WTC11 (cell line): ENCODE data around the gene NAT16. TPM values are rescaled to one million over a fixed set of nuclear protein-coding genes. Genes with fewer than 3 reads are reported as not detected.

Experiments used
- ATAC-seq: fragments of 200-7000 bp; cut with Tn5 transposase; 2 replicates; pipeline ENCODE4 v1.10.0; 2021; ENCODE audit warnings: mild to moderate bottlenecking, moderate library complexity
- CTCF ChIA-PET: fragments of 300-600 bp; sonication (Branson Sonifier 250); formaldehyde crosslinking; loops from one replicate; lab custom pipeline; 2021; ENCODE audit warnings: antibody characterized with exemption; lab: Charles Lee
- POLR2A ChIA-PET: fragments of 350-600 bp; sonication (Branson Sonifier 250); formaldehyde crosslinking; loops from one replicate; lab custom pipeline; 2021; ENCODE audit warnings: antibody characterized with exemption; lab: Charles Lee
- DNase-seq: peaks from one replicate; pipeline ENCODE4 v3.0.0; 2021; ENCODE audit warnings: low spot score
- H3K27ac Mint-ChIP-seq: 2 replicates; pipeline ENCODE4 v1.8.0; 2021; ENCODE audit warnings: mixed read lengths
- H3K27me3 Mint-ChIP-seq: 2 replicates; pipeline ENCODE4 v1.8.0; 2021; ENCODE audit warnings: low read depth, mild to moderate bottlenecking, moderate library complexity, mixed read lengths
- H3K36me3 Mint-ChIP-seq: 2 replicates; pipeline ENCODE4 v1.8.0; 2021; ENCODE audit warnings: mixed read lengths
- H3K4me1 Mint-ChIP-seq: 2 replicates; pipeline ENCODE4 v1.8.0; 2022; ENCODE audit warnings: mixed read lengths
- H3K4me3 Mint-ChIP-seq: 2 replicates; pipeline ENCODE4 v1.8.0; 2021; ENCODE audit warnings: mild to moderate bottlenecking, moderate library complexity, mixed read lengths
- H3K9me3 Mint-ChIP-seq: 2 replicates; pipeline ENCODE4 v1.8.0; 2021; ENCODE audit warnings: mixed read lengths
- CBFB ChIP-seq: sonication (generic); formaldehyde crosslinking; IDR thresholded peaks from 2 replicates; pipeline ENCODE4 v1.8.1; 2022; ENCODE audit warnings: mild to moderate bottlenecking, low read depth, missing genetic modification reagents
- ESRRA ChIP-seq: sonication (generic); formaldehyde crosslinking; IDR thresholded peaks from 2 replicates; pipeline ENCODE4 v1.8.1; 2022; ENCODE audit warnings: mild to moderate bottlenecking, missing genetic modification reagents, borderline replicate concordance
- FOXP1 ChIP-seq: sonication (generic); formaldehyde crosslinking; IDR thresholded peaks from 2 replicates; pipeline ENCODE4 v1.8.0; 2022; ENCODE audit warnings: missing genetic modification reagents, mild to moderate bottlenecking, moderate library complexity, borderline replicate concordance
- GABPB1 ChIP-seq: sonication (generic); formaldehyde crosslinking; IDR thresholded peaks from 2 replicates; pipeline ENCODE4 v1.8.1; 2023; ENCODE audit warnings: mild to moderate bottlenecking, missing genetic modification reagents
- IRF2 ChIP-seq: sonication (generic); formaldehyde crosslinking; IDR thresholded peaks from 2 replicates; pipeline ENCODE4 v1.8.0; 2022; ENCODE audit warnings: low read depth, missing genetic modification reagents, borderline replicate concordance
- JAZF1 ChIP-seq: fragments of 250-450 bp; sonication (Bioruptor Pico); IDR thresholded peaks from 2 replicates; pipeline ENCODE4 v1.9.0; 2021; ENCODE audit warnings: moderate library complexity, mild to moderate bottlenecking, inconsistent platforms
- NR3C1 ChIP-seq: sonication (generic); formaldehyde crosslinking; conservative IDR thresholded peaks from 2 replicates; pipeline ENCODE4 v1.8.1; 2023; ENCODE audit warnings: low read depth, mild to moderate bottlenecking, missing genetic modification reagents
- RELA ChIP-seq: sonication (generic); formaldehyde crosslinking; IDR thresholded peaks from 2 replicates; pipeline ENCODE4 v1.8.1; 2022; ENCODE audit warnings: missing genetic modification reagents, mild to moderate bottlenecking, borderline replicate concordance
- SP1 ChIP-seq: sonication (generic); formaldehyde crosslinking; conservative IDR thresholded peaks from 2 replicates; pipeline ENCODE4 v1.8.1; 2022; ENCODE audit warnings: missing genetic modification reagents
- TP53 ChIP-seq: sonication (generic); formaldehyde crosslinking; IDR thresholded peaks from 2 replicates; pipeline ENCODE4 v1.8.1; 2023; ENCODE audit warnings: mild to moderate bottlenecking, missing genetic modification reagents
- ZBTB21 ChIP-seq: sonication (generic); formaldehyde crosslinking; IDR thresholded peaks from 2 replicates; pipeline ENCODE4 v1.8.1; 2023; ENCODE audit warnings: mild to moderate bottlenecking, missing genetic modification reagents, borderline replicate concordance
- ZNF138 ChIP-seq: sonication (generic); formaldehyde crosslinking; conservative IDR thresholded peaks from 2 replicates; pipeline ENCODE4 v1.8.1; 2022; ENCODE audit warnings: mild to moderate bottlenecking, moderate library complexity, missing genetic modification reagents
- ZNF416 ChIP-seq: fragments of 250-450 bp; sonication (Bioruptor Pico); IDR thresholded peaks from 2 replicates; pipeline ENCODE4 v1.9.0; 2021; ENCODE audit warnings: mild to moderate bottlenecking, inconsistent platforms
- ZNF671 ChIP-seq: fragments of 250-450 bp; sonication (Bioruptor Pico); IDR thresholded peaks from 2 replicates; pipeline ENCODE4 v1.8.0; 2021; ENCODE audit warnings: mild to moderate bottlenecking
- total RNA-seq: library from RNA; stranded (reverse); gene quantifications from 3 replicates; pipeline ENCODE4 v1.2.3, GENCODE V29; 2021
- TF ChIP-seq, protein P1 (sequence below): sonication (generic); formaldehyde crosslinking; IDR thresholded peaks from 2 replicates; pipeline ENCODE4 v1.8.0; 2023; ENCODE audit warnings: mild to moderate bottlenecking, missing genetic modification reagents
- TF ChIP-seq, protein P2 (sequence below): sonication (generic); formaldehyde crosslinking; IDR thresholded peaks from 2 replicates; pipeline ENCODE4 v1.8.1; 2023; ENCODE audit warnings: mild to moderate bottlenecking, missing genetic modification reagents
- TF ChIP-seq, protein P3 (sequence below): sonication (generic); formaldehyde crosslinking; IDR thresholded peaks from 2 replicates; pipeline ENCODE4 v1.8.0; 2023; ENCODE audit warnings: missing genetic modification reagents, mild to moderate bottlenecking, borderline replicate concordance
- TF ChIP-seq, protein P4 (sequence below): sonication (generic); formaldehyde crosslinking; IDR thresholded peaks from 2 replicates; pipeline ENCODE4 v1.8.0; 2022; ENCODE audit warnings: mild to moderate bottlenecking, missing genetic modification reagents
- TF ChIP-seq, protein P5 (sequence below): sonication (generic); formaldehyde crosslinking; IDR thresholded peaks from 2 replicates; pipeline ENCODE4 v1.8.1; 2023; ENCODE audit warnings: mild to moderate bottlenecking, missing genetic modification reagents
- TF ChIP-seq, protein P6 (sequence below): sonication (generic); formaldehyde crosslinking; IDR thresholded peaks from 2 replicates; pipeline ENCODE4 v1.8.0; 2022; ENCODE audit warnings: mild to moderate bottlenecking, missing genetic modification reagents
- TF ChIP-seq, protein P7 (sequence below): sonication (generic); formaldehyde crosslinking; IDR thresholded peaks from 2 replicates; pipeline ENCODE4 v1.8.1; 2022; ENCODE audit warnings: mild to moderate bottlenecking, moderate library complexity, missing genetic modification reagents
- TF ChIP-seq, protein P8 (sequence below): sonication (generic); formaldehyde crosslinking; conservative IDR thresholded peaks from 2 replicates; pipeline ENCODE4 v1.8.1; 2022; ENCODE audit warnings: mild to moderate bottlenecking, missing genetic modification reagents

NAT16 gene
- total RNA-seq, 1 experiment from 2014 or later = 0.39 TPM

DNA sequence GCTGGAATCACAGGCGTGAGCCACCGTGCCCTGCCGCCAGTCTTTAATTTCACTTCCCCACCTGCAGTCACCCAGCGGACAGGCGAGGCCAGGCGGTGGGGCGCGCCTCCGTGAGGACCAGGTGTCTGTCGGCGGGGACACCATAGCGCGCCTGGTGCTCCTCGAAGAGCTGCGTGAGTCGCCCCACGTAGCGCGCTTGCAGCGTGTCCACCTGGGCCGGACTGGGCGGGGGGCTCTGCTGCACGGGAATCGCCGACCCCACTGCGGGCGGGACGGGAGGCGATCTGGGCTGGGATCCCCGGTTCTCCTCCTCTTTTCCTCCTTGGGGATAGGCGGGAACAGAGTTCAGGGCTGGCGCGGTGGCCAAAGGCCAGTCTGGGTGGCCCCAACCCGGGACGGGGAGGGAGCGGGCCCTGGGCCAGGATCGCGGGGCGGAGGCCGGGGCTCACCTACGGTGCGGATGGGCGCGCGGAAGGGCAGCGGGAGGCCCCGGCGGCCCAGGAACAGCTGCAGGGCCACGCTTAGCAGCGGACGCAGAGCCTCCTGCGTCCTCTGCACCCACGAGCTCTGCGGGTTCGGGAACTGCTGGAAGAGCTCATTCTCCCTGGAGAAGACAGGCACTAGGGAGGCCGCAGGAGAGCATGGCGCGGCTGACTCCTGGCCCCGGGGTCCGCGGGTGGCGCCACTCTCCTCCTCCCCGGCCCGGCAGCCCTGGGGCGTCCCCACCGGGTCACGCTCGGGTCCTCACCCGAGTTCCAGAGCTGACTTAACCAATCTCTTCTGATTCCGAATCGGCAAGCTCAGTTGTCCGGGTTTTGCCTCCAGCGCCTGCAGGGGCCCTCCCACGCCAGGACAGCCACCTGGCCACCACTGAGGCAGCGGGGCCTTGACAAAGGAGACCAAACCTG lies 21.9 kb upstream of the NAT16 start:
- Mint-ChIP-seq H3K27ac (no peak overlapping the region), H3K36me3 (no peaks in the 10 kb centered on the region), H3K4me1 (peaks cover 28% of the 10 kb centered on the region), H3K27me3 (peaks cover 16% of the 10 kb centered on the region), H3K4me3 (peak overlapping the region; percentile 72), H3K9me3 (no peaks in the 10 kb centered on the region)
- ATAC-seq = peak; percentile 62
- peak; percentile 56 for DNase-seq
- ChIA-PET POLR2A (interaction anchor here (0.6 to 1.4 kb wide), 4 partner anchors 16 to 124 kb away, joined by 5 to 8 read pairs (median 6); partner anchors contain the start of genes PLOD3 and ZNHIT1), CTCF (interaction anchor here (0.5 to 5.3 kb wide), 14 partner anchors 10 to 1097 kb away, joined by 3 to 57 read pairs (median 4); partner anchors contain the start of genes FIS1, PLOD3, UFSP1 and ZNHIT1)
- 0 out of 2 replicates have a peak, but pooled peaks have one; percentile 29 for TF ChIP-seq ZNF138 (CRISPR knock-in tag)
- 0 out of 2 replicates have a peak, but pooled peaks have one; percentile 79 for TF ChIP-seq CBFB (CRISPR knock-in tag)
- TF ChIP-seq ZBTB21 = peak; percentile 15; the same call in 1 of the 2 replicates
- 0 out of 2 replicates have a peak, but pooled peaks have one; percentile 49 for TF ChIP-seq ESRRA
- TF ChIP-seq, protein P1, sequence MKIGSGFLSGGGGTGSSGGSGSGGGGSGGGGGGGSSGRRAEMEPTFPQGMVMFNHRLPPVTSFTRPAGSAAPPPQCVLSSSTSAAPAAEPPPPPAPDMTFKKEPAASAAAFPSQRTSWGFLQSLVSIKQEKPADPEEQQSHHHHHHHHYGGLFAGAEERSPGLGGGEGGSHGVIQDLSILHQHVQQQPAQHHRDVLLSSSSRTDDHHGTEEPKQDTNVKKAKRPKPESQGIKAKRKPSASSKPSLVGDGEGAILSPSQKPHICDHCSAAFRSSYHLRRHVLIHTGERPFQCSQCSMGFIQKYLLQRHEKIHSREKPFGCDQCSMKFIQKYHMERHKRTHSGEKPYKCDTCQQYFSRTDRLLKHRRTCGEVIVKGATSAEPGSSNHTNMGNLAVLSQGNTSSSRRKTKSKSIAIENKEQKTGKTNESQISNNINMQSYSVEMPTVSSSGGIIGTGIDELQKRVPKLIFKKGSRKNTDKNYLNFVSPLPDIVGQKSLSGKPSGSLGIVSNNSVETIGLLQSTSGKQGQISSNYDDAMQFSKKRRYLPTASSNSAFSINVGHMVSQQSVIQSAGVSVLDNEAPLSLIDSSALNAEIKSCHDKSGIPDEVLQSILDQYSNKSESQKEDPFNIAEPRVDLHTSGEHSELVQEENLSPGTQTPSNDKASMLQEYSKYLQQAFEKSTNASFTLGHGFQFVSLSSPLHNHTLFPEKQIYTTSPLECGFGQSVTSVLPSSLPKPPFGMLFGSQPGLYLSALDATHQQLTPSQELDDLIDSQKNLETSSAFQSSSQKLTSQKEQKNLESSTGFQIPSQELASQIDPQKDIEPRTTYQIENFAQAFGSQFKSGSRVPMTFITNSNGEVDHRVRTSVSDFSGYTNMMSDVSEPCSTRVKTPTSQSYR = 0 out of 2 replicates have a peak, but pooled peaks have one; percentile 40
- TF ChIP-seq, protein P2, sequence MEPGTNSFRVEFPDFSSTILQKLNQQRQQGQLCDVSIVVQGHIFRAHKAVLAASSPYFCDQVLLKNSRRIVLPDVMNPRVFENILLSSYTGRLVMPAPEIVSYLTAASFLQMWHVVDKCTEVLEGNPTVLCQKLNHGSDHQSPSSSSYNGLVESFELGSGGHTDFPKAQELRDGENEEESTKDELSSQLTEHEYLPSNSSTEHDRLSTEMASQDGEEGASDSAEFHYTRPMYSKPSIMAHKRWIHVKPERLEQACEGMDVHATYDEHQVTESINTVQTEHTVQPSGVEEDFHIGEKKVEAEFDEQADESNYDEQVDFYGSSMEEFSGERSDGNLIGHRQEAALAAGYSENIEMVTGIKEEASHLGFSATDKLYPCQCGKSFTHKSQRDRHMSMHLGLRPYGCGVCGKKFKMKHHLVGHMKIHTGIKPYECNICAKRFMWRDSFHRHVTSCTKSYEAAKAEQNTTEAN (CRISPR knock-in tag) = peak; percentile 64; the same call in 1 of the 2 replicates
- TF ChIP-seq, protein P3, sequence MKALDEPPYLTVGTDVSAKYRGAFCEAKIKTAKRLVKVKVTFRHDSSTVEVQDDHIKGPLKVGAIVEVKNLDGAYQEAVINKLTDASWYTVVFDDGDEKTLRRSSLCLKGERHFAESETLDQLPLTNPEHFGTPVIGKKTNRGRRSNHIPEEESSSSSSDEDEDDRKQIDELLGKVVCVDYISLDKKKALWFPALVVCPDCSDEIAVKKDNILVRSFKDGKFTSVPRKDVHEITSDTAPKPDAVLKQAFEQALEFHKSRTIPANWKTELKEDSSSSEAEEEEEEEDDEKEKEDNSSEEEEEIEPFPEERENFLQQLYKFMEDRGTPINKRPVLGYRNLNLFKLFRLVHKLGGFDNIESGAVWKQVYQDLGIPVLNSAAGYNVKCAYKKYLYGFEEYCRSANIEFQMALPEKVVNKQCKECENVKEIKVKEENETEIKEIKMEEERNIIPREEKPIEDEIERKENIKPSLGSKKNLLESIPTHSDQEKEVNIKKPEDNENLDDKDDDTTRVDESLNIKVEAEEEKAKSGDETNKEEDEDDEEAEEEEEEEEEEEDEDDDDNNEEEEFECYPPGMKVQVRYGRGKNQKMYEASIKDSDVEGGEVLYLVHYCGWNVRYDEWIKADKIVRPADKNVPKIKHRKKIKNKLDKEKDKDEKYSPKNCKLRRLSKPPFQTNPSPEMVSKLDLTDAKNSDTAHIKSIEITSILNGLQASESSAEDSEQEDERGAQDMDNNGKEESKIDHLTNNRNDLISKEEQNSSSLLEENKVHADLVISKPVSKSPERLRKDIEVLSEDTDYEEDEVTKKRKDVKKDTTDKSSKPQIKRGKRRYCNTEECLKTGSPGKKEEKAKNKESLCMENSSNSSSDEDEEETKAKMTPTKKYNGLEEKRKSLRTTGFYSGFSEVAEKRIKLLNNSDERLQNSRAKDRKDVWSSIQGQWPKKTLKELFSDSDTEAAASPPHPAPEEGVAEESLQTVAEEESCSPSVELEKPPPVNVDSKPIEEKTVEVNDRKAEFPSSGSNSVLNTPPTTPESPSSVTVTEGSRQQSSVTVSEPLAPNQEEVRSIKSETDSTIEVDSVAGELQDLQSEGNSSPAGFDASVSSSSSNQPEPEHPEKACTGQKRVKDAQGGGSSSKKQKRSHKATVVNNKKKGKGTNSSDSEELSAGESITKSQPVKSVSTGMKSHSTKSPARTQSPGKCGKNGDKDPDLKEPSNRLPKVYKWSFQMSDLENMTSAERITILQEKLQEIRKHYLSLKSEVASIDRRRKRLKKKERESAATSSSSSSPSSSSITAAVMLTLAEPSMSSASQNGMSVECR (CRISPR knock-in tag) = 0 out of 2 replicates have a peak, but pooled peaks have one; percentile 17
- TF ChIP-seq, protein P4, sequence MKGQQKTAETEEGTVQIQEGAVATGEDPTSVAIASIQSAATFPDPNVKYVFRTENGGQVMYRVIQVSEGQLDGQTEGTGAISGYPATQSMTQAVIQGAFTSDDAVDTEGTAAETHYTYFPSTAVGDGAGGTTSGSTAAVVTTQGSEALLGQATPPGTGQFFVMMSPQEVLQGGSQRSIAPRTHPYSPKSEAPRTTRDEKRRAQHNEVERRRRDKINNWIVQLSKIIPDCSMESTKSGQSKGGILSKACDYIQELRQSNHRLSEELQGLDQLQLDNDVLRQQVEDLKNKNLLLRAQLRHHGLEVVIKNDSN (CRISPR knock-in tag) = no peak
- TF ChIP-seq, protein P5, sequence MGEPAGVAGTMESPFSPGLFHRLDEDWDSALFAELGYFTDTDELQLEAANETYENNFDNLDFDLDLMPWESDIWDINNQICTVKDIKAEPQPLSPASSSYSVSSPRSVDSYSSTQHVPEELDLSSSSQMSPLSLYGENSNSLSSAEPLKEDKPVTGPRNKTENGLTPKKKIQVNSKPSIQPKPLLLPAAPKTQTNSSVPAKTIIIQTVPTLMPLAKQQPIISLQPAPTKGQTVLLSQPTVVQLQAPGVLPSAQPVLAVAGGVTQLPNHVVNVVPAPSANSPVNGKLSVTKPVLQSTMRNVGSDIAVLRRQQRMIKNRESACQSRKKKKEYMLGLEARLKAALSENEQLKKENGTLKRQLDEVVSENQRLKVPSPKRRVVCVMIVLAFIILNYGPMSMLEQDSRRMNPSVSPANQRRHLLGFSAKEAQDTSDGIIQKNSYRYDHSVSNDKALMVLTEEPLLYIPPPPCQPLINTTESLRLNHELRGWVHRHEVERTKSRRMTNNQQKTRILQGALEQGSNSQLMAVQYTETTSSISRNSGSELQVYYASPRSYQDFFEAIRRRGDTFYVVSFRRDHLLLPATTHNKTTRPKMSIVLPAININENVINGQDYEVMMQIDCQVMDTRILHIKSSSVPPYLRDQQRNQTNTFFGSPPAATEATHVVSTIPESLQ = no peak
- no peak for TF ChIP-seq ZNF416 (CRISPR knock-in tag)
- 0 out of 2 replicates have a peak, but pooled peaks have one; percentile 56 for TF ChIP-seq NR3C1 (CRISPR knock-in tag)
- TF ChIP-seq TP53 (CRISPR knock-in tag) = peak; percentile 34; the same call in 1 of the 2 replicates
- TF ChIP-seq, protein P6, sequence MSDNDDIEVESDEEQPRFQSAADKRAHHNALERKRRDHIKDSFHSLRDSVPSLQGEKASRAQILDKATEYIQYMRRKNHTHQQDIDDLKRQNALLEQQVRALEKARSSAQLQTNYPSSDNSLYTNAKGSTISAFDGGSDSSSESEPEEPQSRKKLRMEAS = peak; percentile 63
- TF ChIP-seq GABPB1 (CRISPR knock-in tag) = peak; percentile 35
- TF ChIP-seq, protein P7, sequence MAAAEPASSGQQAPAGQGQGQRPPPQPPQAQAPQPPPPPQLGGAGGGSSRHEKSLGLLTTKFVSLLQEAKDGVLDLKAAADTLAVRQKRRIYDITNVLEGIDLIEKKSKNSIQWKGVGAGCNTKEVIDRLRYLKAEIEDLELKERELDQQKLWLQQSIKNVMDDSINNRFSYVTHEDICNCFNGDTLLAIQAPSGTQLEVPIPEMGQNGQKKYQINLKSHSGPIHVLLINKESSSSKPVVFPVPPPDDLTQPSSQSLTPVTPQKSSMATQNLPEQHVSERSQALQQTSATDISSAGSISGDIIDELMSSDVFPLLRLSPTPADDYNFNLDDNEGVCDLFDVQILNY (CRISPR knock-in tag) = 0 out of 2 replicates have a peak, but pooled peaks have one; percentile 31
- TF ChIP-seq, protein P8, sequence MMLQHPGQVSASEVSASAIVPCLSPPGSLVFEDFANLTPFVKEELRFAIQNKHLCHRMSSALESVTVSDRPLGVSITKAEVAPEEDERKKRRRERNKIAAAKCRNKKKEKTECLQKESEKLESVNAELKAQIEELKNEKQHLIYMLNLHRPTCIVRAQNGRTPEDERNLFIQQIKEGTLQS = no peak
- peak; percentile 47; the same call in 1 of the 2 replicates for TF ChIP-seq FOXP1 (CRISPR knock-in tag)
- TF ChIP-seq RELA (CRISPR knock-in tag) = peak; percentile 69; the same call in 1 of the 2 replicates
- no peak for TF ChIP-seq JAZF1 (CRISPR knock-in tag)
- no peak for TF ChIP-seq IRF2 (CRISPR knock-in tag)
- TF ChIP-seq ZNF671 = no peak
- no peak; the same call in 1 of the 2 replicates for TF ChIP-seq SP1 (CRISPR knock-in tag)
